AG09309 (cell line): ENCODE measurements around the gene SLAIN2.

Experiments
- DNase-seq: peaks from one replicate; pipeline ENCODE4 v3.0.0-alpha.2; 2010; ENCODE audit warnings: low read depth
- H3K4me3 ChIP-seq: 2 replicates; pipeline ENCODE4 v1.5.1; 2011; ENCODE audit warnings: mild to moderate bottlenecking, low read depth, low read length, moderate library complexity; ENCODE audit not compliant: control insufficient read depth
- CTCF ChIP-seq: IDR thresholded peaks from 2 replicates; pipeline ENCODE4 v1.5.1; 2011; ENCODE audit warnings: mild to moderate bottlenecking, low read depth, low read length, inconsistent platforms; ENCODE audit not compliant: insufficient read depth, control insufficient read depth; ENCODE audit errors: missing control alignments

Gene SLAIN2

GRCh38 chr4:48403358-48403757, 62.0 kb downstream of the SLAIN2 start:
- no peak for DNase-seq
- no peak for TF ChIP-seq CTCF
- no peak overlapping the region for H3K4me3 ChIP-seq

GRCh38 chr4:48403779-48404178, 62.5 kb downstream of the SLAIN2 start:
- DNase-seq = no peak
- no peak for TF ChIP-seq CTCF
- no peak overlapping the region for H3K4me3 ChIP-seq

- TF ChIP-seq CTCF = no peak
- H3K4me3 ChIP-seq = no peak overlapping the region
- no peak for DNase-seq
Measured at GRCh38 chr4:48405924-48406323, 64.6 kb downstream of the SLAIN2 start.

- H3K4me3 ChIP-seq = no peak overlapping the region
- no peak for DNase-seq
- no peak for TF ChIP-seq CTCF
Measured at GRCh38 chr4:48409203-48409602, 67.9 kb downstream of the SLAIN2 start.

- no peak overlapping the region for H3K4me3 ChIP-seq
- no peak for TF ChIP-seq CTCF
- no peak for DNase-seq
Measured at GRCh38 chr4:48410812-48411211, 69.5 kb downstream of the SLAIN2 start.

GRCh38 chr4:48420144-48420543, 78.8 kb downstream of the SLAIN2 start:
- TF ChIP-seq CTCF = no peak
- H3K4me3 ChIP-seq = no peak overlapping the region
- DNase-seq = no peak

- DNase-seq = no peak
- no peak for TF ChIP-seq CTCF
- no peak overlapping the region for H3K4me3 ChIP-seq
Measured at GRCh38 chr4:48421101-48421500, 79.8 kb downstream of the SLAIN2 start.
